GM23338 (cell line): ENCODE measurements around the gene CFAP70. TPM values are rescaled to one million over a fixed set of nuclear protein-coding genes. Genes with fewer than 3 reads are reported as not detected.

Source experiments
- ATAC-seq: fragments of 200-7000 bp; cut with Tn5 transposase; 3 replicates; pipeline ENCODE4 v1.9.1; 2020
- DNase-seq: peaks from one replicate; pipeline ENCODE4 v3.0.0-alpha.2; 2015; ENCODE audit warnings: low spot score
- H2AFZ ChIP-seq: fragments of 200-600 bp; sonication (generic); 2 replicates; pipeline ENCODE4 v1.8.0; 2016; ENCODE audit warnings: antibody characterized with exemption, mild to moderate bottlenecking, moderate library complexity
- H3F3A ChIP-seq: fragments of 200-600 bp; sonication (generic); replicated peaks from 2 replicates; pipeline ENCODE4 v1.8.0; 2017; ENCODE audit warnings: antibody characterized with exemption, mixed run types, low read depth
- H3K27ac ChIP-seq: fragments of 200-600 bp; sonication (generic); 2 replicates; pipeline ENCODE4 v1.6.1; 2016; ENCODE audit warnings: low read depth
- H3K27me3 ChIP-seq: fragments of 200-600 bp; sonication (generic); 2 replicates; pipeline ENCODE4 v1.8.0; 2016; ENCODE audit warnings: mild to moderate bottlenecking, mixed run types, moderate library complexity; ENCODE audit not compliant: insufficient read depth
- H3K36me3 ChIP-seq: fragments of 200-600 bp; sonication (generic); 2 replicates; pipeline ENCODE4 v1.8.0; 2016; ENCODE audit warnings: mild to moderate bottlenecking; ENCODE audit not compliant: insufficient read depth
- H3K4me1 ChIP-seq: fragments of 200-600 bp; sonication (generic); 2 replicates; pipeline ENCODE4 v1.8.0; 2016; ENCODE audit warnings: mild to moderate bottlenecking, moderate library complexity; ENCODE audit not compliant: insufficient read depth
- H3K4me2 ChIP-seq: fragments of 200-600 bp; sonication (generic); 2 replicates; pipeline ENCODE4 v1.7.1; 2017; ENCODE audit warnings: mixed run types
- H3K4me3 ChIP-seq: fragments of 200-600 bp; sonication (generic); 2 replicates; pipeline ENCODE4 v1.6.1; 2016; ENCODE audit warnings: mixed run types
- H3K79me2 ChIP-seq: fragments of 200-600 bp; sonication (generic); replicated peaks from 2 replicates; pipeline ENCODE4 v1.8.0; 2017; ENCODE audit warnings: mild to moderate bottlenecking; ENCODE audit not compliant: insufficient read depth
- H3K9me2 ChIP-seq: fragments of 200-600 bp; sonication (generic); 2 replicates; pipeline ENCODE4 v1.8.0; 2017; ENCODE audit not compliant: insufficient read depth
- H4K20me1 ChIP-seq: fragments of 200-600 bp; sonication (generic); replicated peaks from 2 replicates; pipeline ENCODE4 v1.8.0; 2017; ENCODE audit warnings: mild to moderate bottlenecking; ENCODE audit not compliant: insufficient read depth
- H3K27ac Mint-ChIP-seq: 2 replicates; pipeline ENCODE4 v1.8.0; 2020; ENCODE audit warnings: inconsistent platforms, mild to moderate bottlenecking, moderate library complexity, mixed read lengths
- H3K27me3 Mint-ChIP-seq: 3 replicates; pipeline ENCODE4 v1.8.0; 2022; ENCODE audit warnings: low read depth, mild to moderate bottlenecking, moderate library complexity, mixed read lengths, inconsistent platforms; ENCODE audit not compliant: insufficient read depth, poor library complexity
- H3K36me3 Mint-ChIP-seq: 3 replicates; pipeline ENCODE4 v1.8.0; 2021; ENCODE audit warnings: low read depth, mild to moderate bottlenecking, inconsistent platforms, moderate library complexity, mixed read lengths
- H3K4me1 Mint-ChIP-seq: 3 replicates; pipeline ENCODE4 v1.8.0; 2020; ENCODE audit warnings: mild to moderate bottlenecking, inconsistent platforms, mixed read lengths
- H3K4me3 Mint-ChIP-seq: 3 replicates; pipeline ENCODE4 v1.8.0; 2021; ENCODE audit warnings: moderate library complexity, mild to moderate bottlenecking, inconsistent platforms, mixed read lengths
- H3K9me3 Mint-ChIP-seq: 3 replicates; pipeline ENCODE4 v1.8.0; 2020; ENCODE audit warnings: moderate library complexity, mild to moderate bottlenecking, inconsistent platforms, mixed read lengths
- CREB1 ChIP-seq: fragments of 250-450 bp; sonication (Bioruptor Pico); IDR thresholded peaks from 2 replicates; pipeline ENCODE4 v1.5.0; 2020; ENCODE audit warnings: low read depth, mild to moderate bottlenecking, moderate library complexity
- EZH2 ChIP-seq: fragments of 200-600 bp; sonication (generic); IDR thresholded peaks from one replicate; pipeline ENCODE4 v1.8.0; 2017; ENCODE audit warnings: antibody characterized with exemption, mild to moderate bottlenecking, low read depth; ENCODE audit not compliant: unreplicated experiment
- EZH2phosphoT487 ChIP-seq: fragments of 200-600 bp; sonication (generic); IDR thresholded peaks from one replicate; pipeline ENCODE4 v1.8.1; 2018; ENCODE audit warnings: antibody characterized with exemption; ENCODE audit not compliant: unreplicated experiment
- JUNB ChIP-seq: IDR thresholded peaks from one replicate; pipeline ENCODE4 v1.6.1; 2016; ENCODE audit warnings: antibody characterized with exemption; ENCODE audit not compliant: unreplicated experiment
- NANOG ChIP-seq: IDR thresholded peaks from 2 replicates; pipeline ENCODE4 v1.6.1; 2016; ENCODE audit warnings: antibody characterized with exemption, borderline replicate concordance
- POLR2AphosphoS5 ChIP-seq: IDR thresholded peaks from 2 replicates; pipeline ENCODE4 v1.6.1; 2016; ENCODE audit warnings: antibody characterized with exemption, low read depth
- STAT1 ChIP-seq: IDR thresholded peaks from one replicate; pipeline ENCODE4 v1.6.1; 2016; ENCODE audit warnings: antibody characterized with exemption; ENCODE audit not compliant: unreplicated experiment
- ZNF114 ChIP-seq: fragments of 250-450 bp; sonication (Bioruptor Pico); IDR thresholded peaks from 2 replicates; pipeline ENCODE4 v1.5.0; 2020; ENCODE audit warnings: mild to moderate bottlenecking, moderate library complexity
- ZNF331 ChIP-seq: fragments of 250-450 bp; sonication (Bioruptor Pico); IDR thresholded peaks from 2 replicates; pipeline ENCODE4 v1.5.0; 2020; ENCODE audit warnings: low read depth, mild to moderate bottlenecking, moderate library complexity
- polyA plus RNA-seq: library from polyadenylated mRNA; unstranded; fragments of >200 nt; fragmentation: Nextera tagmentation; extraction: Ambion mirVana; gene quantifications from 2 replicates; pipeline ENCODE4 v1.2.1, GENCODE V29; 2016
- total RNA-seq: library from RNA; depleted of rRNA; stranded (reverse); fragments of >200 nt; shearing (Covaris generic); gene quantifications from 2 replicates; pipeline ENCODE4 v1.2.3, GENCODE V29; 2014
- TF ChIP-seq, protein P1 (sequence below): IDR thresholded peaks from one replicate; pipeline ENCODE4 v1.6.1; 2018; ENCODE audit warnings: antibody characterized with exemption; ENCODE audit not compliant: unreplicated experiment
- TF ChIP-seq, protein P2 (sequence below): IDR thresholded peaks from 2 replicates; pipeline ENCODE4 v1.6.1; 2016; ENCODE audit warnings: antibody characterized with exemption
- TF ChIP-seq, protein P3 (sequence below), 2 experiments: fragments of 200-600 bp in 1 of 2; sonication (generic) in 1 of 2; conservative IDR thresholded peaks; 2 replicates each; pipeline versions ENCODE4 v1.5.1 to v1.6.1; 2016 to 2017; ENCODE audit warnings: antibody characterized with exemption in 2 of 2, low read depth in 2 of 2, mild to moderate bottlenecking in 2 of 2, moderate library complexity in 1 of 2
- TF ChIP-seq, protein P4 (sequence below): fragments of 250-450 bp; sonication (Bioruptor Pico); IDR thresholded peaks from 2 replicates; pipeline ENCODE4 v1.5.0; 2020; ENCODE audit warnings: mild to moderate bottlenecking, moderate library complexity

Gene CFAP70
- total and polyA plus RNA-seq, 2 experiments from 2014 or later: 0.17 to 0.24 TPM

DNA sequence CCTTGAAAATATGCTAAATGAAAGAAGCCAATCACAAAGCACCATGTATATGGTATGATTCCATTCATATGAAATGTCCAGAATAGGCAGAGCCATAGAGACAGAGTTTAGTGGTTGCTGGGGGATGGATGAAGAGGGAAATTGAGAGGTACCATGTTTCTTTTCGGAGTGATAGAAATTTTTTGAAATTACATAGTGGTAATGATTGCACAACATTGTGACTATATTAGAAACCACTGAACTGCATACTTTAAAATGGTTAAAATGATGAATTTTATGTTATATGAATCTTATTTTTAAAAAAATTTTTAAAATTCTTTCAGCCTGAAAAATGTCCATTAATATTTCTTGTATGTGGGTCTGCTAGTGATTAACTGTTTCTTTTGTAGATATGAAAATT, 137.7 kb downstream of the CFAP70 start:
- Histone ChIP-seq H3K4me2 (no peak overlapping the region), H4K20me1 (no peaks in the 10 kb centered on the region), H3K27me3 (no peaks in the 10 kb centered on the region), H2AFZ (no peak overlapping the region), H3K36me3 (no peaks in the 10 kb centered on the region), H3K4me1 (no peaks in the 10 kb centered on the region), H3K4me3 (no peak overlapping the region), H3K79me2 (no peaks in the 10 kb centered on the region), H3F3A (no peaks in the 10 kb centered on the region), H3K27ac (no peak overlapping the region), H3K9me2 (no peaks in the 10 kb centered on the region; the same call in 1 of the 2 replicates)
- H3K27ac Mint-ChIP-seq: no peak overlapping the region
- H3K36me3 Mint-ChIP-seq: peaks cover 3% of the 10 kb centered on the region; the same call in 2 of the 3 replicates
- H3K27me3 Mint-ChIP-seq: no peaks in the 10 kb centered on the region
- DNase-seq: no peak
- no peaks in the 10 kb centered on the region for H3K4me1 Mint-ChIP-seq
- H3K4me3 Mint-ChIP-seq: no peak overlapping the region
- H3K9me3 Mint-ChIP-seq: no peaks in the 10 kb centered on the region
- TF ChIP-seq, protein P1, sequence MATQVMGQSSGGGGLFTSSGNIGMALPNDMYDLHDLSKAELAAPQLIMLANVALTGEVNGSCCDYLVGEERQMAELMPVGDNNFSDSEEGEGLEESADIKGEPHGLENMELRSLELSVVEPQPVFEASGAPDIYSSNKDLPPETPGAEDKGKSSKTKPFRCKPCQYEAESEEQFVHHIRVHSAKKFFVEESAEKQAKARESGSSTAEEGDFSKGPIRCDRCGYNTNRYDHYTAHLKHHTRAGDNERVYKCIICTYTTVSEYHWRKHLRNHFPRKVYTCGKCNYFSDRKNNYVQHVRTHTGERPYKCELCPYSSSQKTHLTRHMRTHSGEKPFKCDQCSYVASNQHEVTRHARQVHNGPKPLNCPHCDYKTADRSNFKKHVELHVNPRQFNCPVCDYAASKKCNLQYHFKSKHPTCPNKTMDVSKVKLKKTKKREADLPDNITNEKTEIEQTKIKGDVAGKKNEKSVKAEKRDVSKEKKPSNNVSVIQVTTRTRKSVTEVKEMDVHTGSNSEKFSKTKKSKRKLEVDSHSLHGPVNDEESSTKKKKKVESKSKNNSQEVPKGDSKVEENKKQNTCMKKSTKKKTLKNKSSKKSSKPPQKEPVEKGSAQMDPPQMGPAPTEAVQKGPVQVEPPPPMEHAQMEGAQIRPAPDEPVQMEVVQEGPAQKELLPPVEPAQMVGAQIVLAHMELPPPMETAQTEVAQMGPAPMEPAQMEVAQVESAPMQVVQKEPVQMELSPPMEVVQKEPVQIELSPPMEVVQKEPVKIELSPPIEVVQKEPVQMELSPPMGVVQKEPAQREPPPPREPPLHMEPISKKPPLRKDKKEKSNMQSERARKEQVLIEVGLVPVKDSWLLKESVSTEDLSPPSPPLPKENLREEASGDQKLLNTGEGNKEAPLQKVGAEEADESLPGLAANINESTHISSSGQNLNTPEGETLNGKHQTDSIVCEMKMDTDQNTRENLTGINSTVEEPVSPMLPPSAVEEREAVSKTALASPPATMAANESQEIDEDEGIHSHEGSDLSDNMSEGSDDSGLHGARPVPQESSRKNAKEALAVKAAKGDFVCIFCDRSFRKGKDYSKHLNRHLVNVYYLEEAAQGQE: no peak
- no peak for TF ChIP-seq ZNF331
- TF ChIP-seq STAT1: no peak
- TF ChIP-seq, protein P2, sequence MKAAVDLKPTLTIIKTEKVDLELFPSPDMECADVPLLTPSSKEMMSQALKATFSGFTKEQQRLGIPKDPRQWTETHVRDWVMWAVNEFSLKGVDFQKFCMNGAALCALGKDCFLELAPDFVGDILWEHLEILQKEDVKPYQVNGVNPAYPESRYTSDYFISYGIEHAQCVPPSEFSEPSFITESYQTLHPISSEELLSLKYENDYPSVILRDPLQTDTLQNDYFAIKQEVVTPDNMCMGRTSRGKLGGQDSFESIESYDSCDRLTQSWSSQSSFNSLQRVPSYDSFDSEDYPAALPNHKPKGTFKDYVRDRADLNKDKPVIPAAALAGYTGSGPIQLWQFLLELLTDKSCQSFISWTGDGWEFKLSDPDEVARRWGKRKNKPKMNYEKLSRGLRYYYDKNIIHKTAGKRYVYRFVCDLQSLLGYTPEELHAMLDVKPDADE: no peak
- TF ChIP-seq CREB1: no peak
- TF ChIP-seq EZH2: no peak
- TF ChIP-seq ZNF114 (CRISPR knock-in tag): no peak
- TF ChIP-seq NANOG: no peak
- TF ChIP-seq POLR2AphosphoS5: no peak
- TF ChIP-seq EZH2phosphoT487: no peak
- TF ChIP-seq, protein P3, sequence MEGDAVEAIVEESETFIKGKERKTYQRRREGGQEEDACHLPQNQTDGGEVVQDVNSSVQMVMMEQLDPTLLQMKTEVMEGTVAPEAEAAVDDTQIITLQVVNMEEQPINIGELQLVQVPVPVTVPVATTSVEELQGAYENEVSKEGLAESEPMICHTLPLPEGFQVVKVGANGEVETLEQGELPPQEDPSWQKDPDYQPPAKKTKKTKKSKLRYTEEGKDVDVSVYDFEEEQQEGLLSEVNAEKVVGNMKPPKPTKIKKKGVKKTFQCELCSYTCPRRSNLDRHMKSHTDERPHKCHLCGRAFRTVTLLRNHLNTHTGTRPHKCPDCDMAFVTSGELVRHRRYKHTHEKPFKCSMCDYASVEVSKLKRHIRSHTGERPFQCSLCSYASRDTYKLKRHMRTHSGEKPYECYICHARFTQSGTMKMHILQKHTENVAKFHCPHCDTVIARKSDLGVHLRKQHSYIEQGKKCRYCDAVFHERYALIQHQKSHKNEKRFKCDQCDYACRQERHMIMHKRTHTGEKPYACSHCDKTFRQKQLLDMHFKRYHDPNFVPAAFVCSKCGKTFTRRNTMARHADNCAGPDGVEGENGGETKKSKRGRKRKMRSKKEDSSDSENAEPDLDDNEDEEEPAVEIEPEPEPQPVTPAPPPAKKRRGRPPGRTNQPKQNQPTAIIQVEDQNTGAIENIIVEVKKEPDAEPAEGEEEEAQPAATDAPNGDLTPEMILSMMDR (conservative IDR thresholded peaks at IDR 0.05; ENCODE audit: low read depth in 2 of 2): no peak
- no peak for TF ChIP-seq JUNB
- TF ChIP-seq, protein P4, sequence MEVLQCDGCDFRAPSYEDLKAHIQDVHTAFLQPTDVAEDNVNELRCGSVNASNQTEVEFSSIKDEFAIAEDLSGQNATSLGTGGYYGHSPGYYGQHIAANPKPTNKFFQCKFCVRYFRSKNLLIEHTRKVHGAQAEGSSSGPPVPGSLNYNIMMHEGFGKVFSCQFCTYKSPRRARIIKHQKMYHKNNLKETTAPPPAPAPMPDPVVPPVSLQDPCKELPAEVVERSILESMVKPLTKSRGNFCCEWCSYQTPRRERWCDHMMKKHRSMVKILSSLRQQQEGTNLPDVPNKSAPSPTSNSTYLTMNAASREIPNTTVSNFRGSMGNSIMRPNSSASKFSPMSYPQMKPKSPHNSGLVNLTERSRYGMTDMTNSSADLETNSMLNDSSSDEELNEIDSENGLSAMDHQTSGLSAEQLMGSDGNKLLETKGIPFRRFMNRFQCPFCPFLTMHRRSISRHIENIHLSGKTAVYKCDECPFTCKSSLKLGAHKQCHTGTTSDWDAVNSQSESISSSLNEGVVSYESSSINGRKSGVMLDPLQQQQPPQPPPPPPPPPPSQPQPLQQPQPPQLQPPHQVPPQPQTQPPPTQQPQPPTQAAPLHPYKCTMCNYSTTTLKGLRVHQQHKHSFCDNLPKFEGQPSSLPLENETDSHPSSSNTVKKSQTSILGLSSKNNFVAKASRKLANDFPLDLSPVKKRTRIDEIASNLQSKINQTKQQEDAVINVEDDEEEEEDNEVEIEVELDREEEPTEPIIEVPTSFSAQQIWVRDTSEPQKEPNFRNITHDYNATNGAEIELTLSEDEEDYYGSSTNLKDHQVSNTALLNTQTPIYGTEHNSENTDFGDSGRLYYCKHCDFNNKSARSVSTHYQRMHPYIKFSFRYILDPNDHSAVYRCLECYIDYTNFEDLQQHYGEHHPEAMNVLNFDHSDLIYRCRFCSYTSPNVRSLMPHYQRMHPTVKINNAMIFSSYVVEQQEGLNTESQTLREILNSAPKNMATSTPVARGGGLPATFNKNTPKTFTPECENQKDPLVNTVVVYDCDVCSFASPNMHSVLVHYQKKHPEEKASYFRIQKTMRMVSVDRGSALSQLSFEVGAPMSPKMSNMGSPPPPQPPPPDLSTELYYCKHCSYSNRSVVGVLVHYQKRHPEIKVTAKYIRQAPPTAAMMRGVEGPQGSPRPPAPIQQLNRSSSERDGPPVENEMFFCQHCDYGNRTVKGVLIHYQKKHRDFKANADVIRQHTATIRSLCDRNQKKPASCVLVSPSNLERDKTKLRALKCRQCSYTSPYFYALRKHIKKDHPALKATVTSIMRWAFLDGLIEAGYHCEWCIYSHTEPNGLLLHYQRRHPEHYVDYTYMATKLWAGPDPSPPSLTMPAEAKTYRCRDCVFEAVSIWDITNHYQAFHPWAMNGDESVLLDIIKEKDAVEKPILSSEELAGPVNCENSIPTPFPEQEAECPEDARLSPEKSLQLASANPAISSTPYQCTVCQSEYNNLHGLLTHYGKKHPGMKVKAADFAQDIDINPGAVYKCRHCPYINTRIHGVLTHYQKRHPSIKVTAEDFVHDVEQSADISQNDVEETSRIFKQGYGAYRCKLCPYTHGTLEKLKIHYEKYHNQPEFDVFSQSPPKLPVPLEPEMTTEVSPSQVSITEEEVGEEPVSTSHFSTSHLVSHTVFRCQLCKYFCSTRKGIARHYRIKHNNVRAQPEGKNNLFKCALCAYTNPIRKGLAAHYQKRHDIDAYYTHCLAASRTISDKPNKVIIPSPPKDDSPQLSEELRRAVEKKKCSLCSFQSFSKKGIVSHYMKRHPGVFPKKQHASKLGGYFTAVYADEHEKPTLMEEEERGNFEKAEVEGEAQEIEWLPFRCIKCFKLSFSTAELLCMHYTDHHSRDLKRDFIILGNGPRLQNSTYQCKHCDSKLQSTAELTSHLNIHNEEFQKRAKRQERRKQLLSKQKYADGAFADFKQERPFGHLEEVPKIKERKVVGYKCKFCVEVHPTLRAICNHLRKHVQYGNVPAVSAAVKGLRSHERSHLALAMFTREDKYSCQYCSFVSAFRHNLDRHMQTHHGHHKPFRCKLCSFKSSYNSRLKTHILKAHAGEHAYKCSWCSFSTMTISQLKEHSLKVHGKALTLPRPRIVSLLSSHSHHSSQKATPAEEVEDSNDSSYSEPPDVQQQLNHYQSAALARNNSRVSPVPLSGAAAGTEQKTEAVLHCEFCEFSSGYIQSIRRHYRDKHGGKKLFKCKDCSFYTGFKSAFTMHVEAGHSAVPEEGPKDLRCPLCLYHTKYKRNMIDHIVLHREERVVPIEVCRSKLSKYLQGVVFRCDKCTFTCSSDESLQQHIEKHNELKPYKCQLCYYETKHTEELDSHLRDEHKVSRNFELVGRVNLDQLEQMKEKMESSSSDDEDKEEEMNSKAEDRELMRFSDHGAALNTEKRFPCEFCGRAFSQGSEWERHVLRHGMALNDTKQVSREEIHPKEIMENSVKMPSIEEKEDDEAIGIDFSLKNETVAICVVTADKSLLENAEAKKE (CRISPR knock-in tag): no peak
- ATAC-seq: no peak
